SK-N-SH (cell line): Measurements from ENCODE around the gene CACNA2D3.

ENCODE experiments used
- EP300 ChIP-seq, 2 experiments: IDR thresholded peaks; 2 replicates each; pipeline versions ENCODE4 v1.4.0 to v1.6.1; 2012; ENCODE audit warnings: borderline replicate concordance in 1 of 2, low read depth in 1 of 2, low read length in 1 of 2
- FOSL2 ChIP-seq: IDR thresholded peaks from 2 replicates; pipeline ENCODE4 v1.4.0; 2012; ENCODE audit warnings: low read depth, mild to moderate bottlenecking, moderate library complexity, borderline replicate concordance
- FOXJ3 ChIP-seq: sonication (generic); formaldehyde crosslinking; IDR thresholded peaks from 2 replicates; pipeline ENCODE4 v1.5.1; 2020; ENCODE audit warnings: mild to moderate bottlenecking, missing genetic modification reagents
- MXI1 ChIP-seq: IDR thresholded peaks from 2 replicates; pipeline ENCODE4 v1.6.1; 2012; ENCODE audit warnings: mild to moderate bottlenecking, low read depth, low read length, improper control_type of control experiment
- POLR2AphosphoS5 ChIP-seq: IDR thresholded peaks from 2 replicates; pipeline ENCODE4 v1.6.1; 2012; ENCODE audit warnings: low read depth, low read length
- TCF12 ChIP-seq: IDR thresholded peaks from 2 replicates; pipeline ENCODE4 v1.4.0; 2012
- YY1 ChIP-seq: IDR thresholded peaks from 2 replicates; pipeline ENCODE4 v1.4.0; 2012; ENCODE audit warnings: low read depth, mild to moderate bottlenecking
- TF ChIP-seq, protein P1 (sequence below): IDR thresholded peaks from 2 replicates; pipeline ENCODE4 v1.4.0; 2012; ENCODE audit warnings: low read depth, borderline replicate concordance
- TF ChIP-seq, protein P2 (sequence below): fragments of 200-600 bp; sonication (generic); IDR thresholded peaks from 2 replicates; pipeline ENCODE4 v1.6.1; 2017; ENCODE audit warnings: antibody characterized with exemption, mild to moderate bottlenecking, moderate library complexity
- TF ChIP-seq, protein P3 (sequence below): IDR thresholded peaks from 2 replicates; pipeline ENCODE4 v1.4.0; 2012; ENCODE audit warnings: low read depth
- TF ChIP-seq, protein P4 (sequence below): fragments of 150-350 bp; IDR thresholded peaks from 2 replicates; pipeline ENCODE4 v1.6.1; 2017; ENCODE audit warnings: antibody characterized with exemption, low read length, low read depth, borderline replicate concordance

DNA sequence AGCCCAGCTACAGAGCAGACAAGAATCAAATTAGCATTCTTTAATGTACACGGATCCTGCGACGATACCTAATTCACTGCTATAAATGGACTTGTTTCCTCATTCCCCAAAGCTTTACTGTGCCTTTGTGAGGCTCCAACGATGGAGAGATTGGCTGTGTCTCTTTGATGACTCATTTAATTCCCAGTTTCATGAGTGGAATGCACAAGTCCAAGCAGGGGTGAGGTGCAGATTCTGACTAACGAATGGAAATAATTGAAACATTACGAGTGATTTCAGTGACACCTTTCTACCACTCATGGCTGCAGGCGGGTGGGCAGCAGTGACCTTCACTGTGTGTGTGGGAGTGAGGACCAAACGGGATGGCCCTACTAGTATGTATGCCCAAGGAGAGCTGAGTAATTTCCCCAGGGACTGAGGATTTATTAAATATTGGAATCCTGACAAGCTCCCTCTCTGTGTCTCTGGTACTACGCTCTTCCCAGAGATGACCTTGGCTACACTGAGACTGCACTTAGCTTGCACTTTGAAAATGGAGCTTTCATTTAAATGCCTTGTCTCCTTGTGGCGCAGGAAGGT is 156.7 kb downstream of the CACNA2D3 start:
- TF ChIP-seq, protein P1, sequence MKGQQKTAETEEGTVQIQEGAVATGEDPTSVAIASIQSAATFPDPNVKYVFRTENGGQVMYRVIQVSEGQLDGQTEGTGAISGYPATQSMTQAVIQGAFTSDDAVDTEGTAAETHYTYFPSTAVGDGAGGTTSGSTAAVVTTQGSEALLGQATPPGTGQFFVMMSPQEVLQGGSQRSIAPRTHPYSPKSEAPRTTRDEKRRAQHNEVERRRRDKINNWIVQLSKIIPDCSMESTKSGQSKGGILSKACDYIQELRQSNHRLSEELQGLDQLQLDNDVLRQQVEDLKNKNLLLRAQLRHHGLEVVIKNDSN, result no peak
- TF ChIP-seq, protein P2, sequence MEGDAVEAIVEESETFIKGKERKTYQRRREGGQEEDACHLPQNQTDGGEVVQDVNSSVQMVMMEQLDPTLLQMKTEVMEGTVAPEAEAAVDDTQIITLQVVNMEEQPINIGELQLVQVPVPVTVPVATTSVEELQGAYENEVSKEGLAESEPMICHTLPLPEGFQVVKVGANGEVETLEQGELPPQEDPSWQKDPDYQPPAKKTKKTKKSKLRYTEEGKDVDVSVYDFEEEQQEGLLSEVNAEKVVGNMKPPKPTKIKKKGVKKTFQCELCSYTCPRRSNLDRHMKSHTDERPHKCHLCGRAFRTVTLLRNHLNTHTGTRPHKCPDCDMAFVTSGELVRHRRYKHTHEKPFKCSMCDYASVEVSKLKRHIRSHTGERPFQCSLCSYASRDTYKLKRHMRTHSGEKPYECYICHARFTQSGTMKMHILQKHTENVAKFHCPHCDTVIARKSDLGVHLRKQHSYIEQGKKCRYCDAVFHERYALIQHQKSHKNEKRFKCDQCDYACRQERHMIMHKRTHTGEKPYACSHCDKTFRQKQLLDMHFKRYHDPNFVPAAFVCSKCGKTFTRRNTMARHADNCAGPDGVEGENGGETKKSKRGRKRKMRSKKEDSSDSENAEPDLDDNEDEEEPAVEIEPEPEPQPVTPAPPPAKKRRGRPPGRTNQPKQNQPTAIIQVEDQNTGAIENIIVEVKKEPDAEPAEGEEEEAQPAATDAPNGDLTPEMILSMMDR, result no peak
- no peak for TF ChIP-seq POLR2AphosphoS5
- no peak for TF ChIP-seq FOXJ3 (CRISPR knock-in tag)
- TF ChIP-seq EP300 (IDR thresholded peaks at IDR 0.05; ENCODE audit: borderline replicate concordance in 1 of 2, low read depth in 1 of 2, low read length in 1 of 2), result no peak
- no peak for TF ChIP-seq YY1
- TF ChIP-seq FOSL2, result no peak
- TF ChIP-seq, protein P3, sequence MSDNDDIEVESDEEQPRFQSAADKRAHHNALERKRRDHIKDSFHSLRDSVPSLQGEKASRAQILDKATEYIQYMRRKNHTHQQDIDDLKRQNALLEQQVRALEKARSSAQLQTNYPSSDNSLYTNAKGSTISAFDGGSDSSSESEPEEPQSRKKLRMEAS, result no peak
- no peak for TF ChIP-seq MXI1
- TF ChIP-seq, protein P4, sequence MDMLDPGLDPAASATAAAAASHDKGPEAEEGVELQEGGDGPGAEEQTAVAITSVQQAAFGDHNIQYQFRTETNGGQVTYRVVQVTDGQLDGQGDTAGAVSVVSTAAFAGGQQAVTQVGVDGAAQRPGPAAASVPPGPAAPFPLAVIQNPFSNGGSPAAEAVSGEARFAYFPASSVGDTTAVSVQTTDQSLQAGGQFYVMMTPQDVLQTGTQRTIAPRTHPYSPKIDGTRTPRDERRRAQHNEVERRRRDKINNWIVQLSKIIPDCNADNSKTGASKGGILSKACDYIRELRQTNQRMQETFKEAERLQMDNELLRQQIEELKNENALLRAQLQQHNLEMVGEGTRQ, result no peak
- no peak for TF ChIP-seq TCF12
